Stimulated activated CD4-positive, alpha-beta T cell treated with anti-CD3 and anti-CD28 coated beads, Interleukin-12 subunit alpha, Interleukin-12 subunit beta, amount 100 ng/mL, for 24 hours (primary cell): ENCODE measurements around the gene MBL2.

Experiments used
- DNase-seq, 2 experiments: peaks; one replicate each; pipeline ENCODE4 v3.0.0-alpha.2; 2020; ENCODE audit warnings: low read depth in 2 of 2

The MBL2 gene

DNA sequence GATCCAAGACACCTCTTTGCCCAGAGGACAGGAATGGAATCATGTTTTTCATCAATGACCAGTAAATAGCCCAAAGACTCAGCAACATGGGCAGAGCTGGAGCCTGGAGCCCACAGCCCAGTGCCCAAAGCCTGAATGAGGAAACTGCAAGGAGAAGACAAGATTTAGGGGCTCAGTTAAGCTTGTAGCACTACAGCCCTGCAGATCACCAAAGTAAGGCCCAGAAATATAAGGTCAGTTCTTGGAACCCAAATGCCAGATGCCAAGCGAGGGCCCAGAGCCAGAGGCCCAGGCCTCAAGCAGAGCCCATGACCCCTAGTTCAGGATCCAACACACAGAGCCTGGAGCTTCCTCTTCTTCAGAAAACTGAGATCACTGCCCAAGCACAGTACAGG lies 32.4 kb downstream of the MBL2 start:
- DNase-seq: no peak

- no peak for DNase-seq
These were observed 33.0 kb downstream of the MBL2 start for GRCh38 chr10:52739380-52740154.

GRCh38 chr10:52738951-52739350 lies 33.6 kb downstream of the MBL2 start:
- no peak for DNase-seq

- DNase-seq: no peak
These were observed 43.1 kb downstream of the MBL2 start for GRCh38 chr10:52729271-52730104.

- DNase-seq: no peak
These were observed 52.6 kb downstream of the MBL2 start for GRCh38 chr10:52720018-52720417.
